Smooth muscle cell (in vitro differentiated cells): ENCODE data around the gene DPP8. TPM values are rescaled to one million over a fixed set of nuclear protein-coding genes. Genes with fewer than 3 reads are reported as not detected.
"Not testable (repeated sequence)": the region's sequence is repeated elsewhere in the genome, so short reads cannot be mapped to it uniquely, and the experiment has no call there.

Experiments used
- DNase-seq: peaks from one replicate; lab custom pipeline; 2025; ENCODE audit not compliant: unreplicated experiment; lab: John Stamatoyannopoulos, UW
- H2AFZ ChIP-seq: fragments of 200-600 bp; sonication (generic); 2 replicates; pipeline ENCODE4 v1.6.0; 2016; ENCODE audit warnings: antibody characterized with exemption, low read depth, mild to moderate bottlenecking
- H3F3A ChIP-seq: fragments of 200-600 bp; sonication (generic); 2 replicates; pipeline ENCODE4 v1.6.0; 2017; ENCODE audit warnings: antibody characterized with exemption, low read depth
- H3K27ac ChIP-seq: fragments of 200-600 bp; sonication (generic); 2 replicates; pipeline ENCODE4 v1.5.1; 2016; ENCODE audit warnings: low read depth, mild to moderate bottlenecking
- H3K27me3 ChIP-seq: fragments of 200-600 bp; sonication (generic); 2 replicates; pipeline ENCODE4 v1.6.1; 2016; ENCODE audit warnings: low read depth, mild to moderate bottlenecking
- H3K36me3 ChIP-seq: fragments of 200-600 bp; sonication (generic); 2 replicates; pipeline ENCODE4 v1.5.1; 2016; ENCODE audit warnings: low read depth
- H3K4me1 ChIP-seq: fragments of 200-600 bp; sonication (generic); 2 replicates; pipeline ENCODE4 v1.5.1; 2016; ENCODE audit warnings: low read depth
- H3K4me2 ChIP-seq: fragments of 200-600 bp; sonication (generic); 2 replicates; pipeline ENCODE4 v1.6.0; 2016; ENCODE audit warnings: mild to moderate bottlenecking
- H3K4me3 ChIP-seq: fragments of 200-600 bp; sonication (generic); 2 replicates; pipeline ENCODE4 v1.5.1; 2016; ENCODE audit warnings: mild to moderate bottlenecking
- H3K79me2 ChIP-seq: fragments of 200-600 bp; sonication (generic); 2 replicates; pipeline ENCODE4 v1.6.0; 2016; ENCODE audit warnings: low read depth, mild to moderate bottlenecking
- H3K9ac ChIP-seq: fragments of 200-600 bp; sonication (generic); 2 replicates; pipeline ENCODE4 v1.6.0; 2016; ENCODE audit warnings: low read depth
- H3K9me3 ChIP-seq: fragments of 200-600 bp; sonication (generic); replicated peaks from 2 replicates; pipeline ENCODE4 v1.5.1; 2016; ENCODE audit warnings: low read depth
- H4K20me1 ChIP-seq: fragments of 200-600 bp; sonication (generic); 2 replicates; pipeline ENCODE4 v1.6.0; 2016; ENCODE audit warnings: low read depth
- WGBS: methylation state at CpG from one replicate; pipeline ENCODE4 v1.1.7; 2016; ENCODE audit warnings: low lambda C conversion rate; 5-methylcytosine and 5-hydroxymethylcytosine counted together
- polyA plus RNA-seq: library from polyadenylated mRNA; unstranded; fragments of >200 nt; fragmentation: Nextera tagmentation; extraction: Ambion mirVana; gene quantifications from 2 replicates; pipeline ENCODE4 v1.2.1, GENCODE V29; 2016
- total RNA-seq: library from RNA; depleted of rRNA; stranded (reverse); fragments of >200 nt; gene quantifications from 2 replicates; pipeline ENCODE4 v1.2.3, GENCODE V29; 2014
- TF ChIP-seq, protein P1 (sequence below): fragments of 200-600 bp; sonication (generic); IDR thresholded peaks from 2 replicates; pipeline ENCODE4 v1.5.1; 2017; ENCODE audit warnings: borderline replicate concordance, mild to moderate bottlenecking, antibody characterized with exemption; ENCODE audit not compliant: insufficient read depth, poor library complexity, severe bottlenecking

Gene DPP8
- total and polyA plus RNA-seq, 2 experiments from 2014 or later: 30.2 to 30.8 TPM

- Histone ChIP-seq H2AFZ (no peak overlapping the region), H3K4me3 (no peak overlapping the region), H3K9ac (no peak overlapping the region), H3K36me3 (no peaks in the 10 kb centered on the region), H3F3A (no peaks in the 10 kb centered on the region), H3K4me1 (no peaks in the 10 kb centered on the region), H3K27ac (no peak overlapping the region), H4K20me1 (peaks cover 56% of the 10 kb centered on the region), H3K9me3 (no peaks in the 10 kb centered on the region), H3K27me3 (no peaks in the 10 kb centered on the region), H3K79me2 (peaks cover 28% of the 10 kb centered on the region), H3K4me2 (no peak overlapping the region)
- TF ChIP-seq, protein P1, sequence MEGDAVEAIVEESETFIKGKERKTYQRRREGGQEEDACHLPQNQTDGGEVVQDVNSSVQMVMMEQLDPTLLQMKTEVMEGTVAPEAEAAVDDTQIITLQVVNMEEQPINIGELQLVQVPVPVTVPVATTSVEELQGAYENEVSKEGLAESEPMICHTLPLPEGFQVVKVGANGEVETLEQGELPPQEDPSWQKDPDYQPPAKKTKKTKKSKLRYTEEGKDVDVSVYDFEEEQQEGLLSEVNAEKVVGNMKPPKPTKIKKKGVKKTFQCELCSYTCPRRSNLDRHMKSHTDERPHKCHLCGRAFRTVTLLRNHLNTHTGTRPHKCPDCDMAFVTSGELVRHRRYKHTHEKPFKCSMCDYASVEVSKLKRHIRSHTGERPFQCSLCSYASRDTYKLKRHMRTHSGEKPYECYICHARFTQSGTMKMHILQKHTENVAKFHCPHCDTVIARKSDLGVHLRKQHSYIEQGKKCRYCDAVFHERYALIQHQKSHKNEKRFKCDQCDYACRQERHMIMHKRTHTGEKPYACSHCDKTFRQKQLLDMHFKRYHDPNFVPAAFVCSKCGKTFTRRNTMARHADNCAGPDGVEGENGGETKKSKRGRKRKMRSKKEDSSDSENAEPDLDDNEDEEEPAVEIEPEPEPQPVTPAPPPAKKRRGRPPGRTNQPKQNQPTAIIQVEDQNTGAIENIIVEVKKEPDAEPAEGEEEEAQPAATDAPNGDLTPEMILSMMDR: no peak
- 91% methylated on average over 2 of the region's 2 CpGs for WGBS
- no peak for DNase-seq
Observed at GRCh38 chr15:65551183-65551582, 33.7 kb upstream of the DPP8 start.

GRCh38 chr15:65550681-65551098 lies 33.2 kb upstream of the DPP8 start:
- Histone ChIP-seq H3K4me1 (no peaks in the 10 kb centered on the region), H3F3A (no peaks in the 10 kb centered on the region), H4K20me1 (peaks cover 60% of the 10 kb centered on the region), H3K27me3 (no peaks in the 10 kb centered on the region), H3K4me3 (no peak overlapping the region), H3K4me2 (no peak overlapping the region), H2AFZ (no peak overlapping the region), H3K27ac (no peak overlapping the region), H3K36me3 (no peaks in the 10 kb centered on the region), H3K79me2 (peaks cover 32% of the 10 kb centered on the region), H3K9me3 (no peaks in the 10 kb centered on the region), H3K9ac (no peak overlapping the region)
- no peak for DNase-seq
- WGBS: 68% methylated on average over 3 of the region's 3 CpGs
- TF ChIP-seq, protein P1: no peak

DNA sequence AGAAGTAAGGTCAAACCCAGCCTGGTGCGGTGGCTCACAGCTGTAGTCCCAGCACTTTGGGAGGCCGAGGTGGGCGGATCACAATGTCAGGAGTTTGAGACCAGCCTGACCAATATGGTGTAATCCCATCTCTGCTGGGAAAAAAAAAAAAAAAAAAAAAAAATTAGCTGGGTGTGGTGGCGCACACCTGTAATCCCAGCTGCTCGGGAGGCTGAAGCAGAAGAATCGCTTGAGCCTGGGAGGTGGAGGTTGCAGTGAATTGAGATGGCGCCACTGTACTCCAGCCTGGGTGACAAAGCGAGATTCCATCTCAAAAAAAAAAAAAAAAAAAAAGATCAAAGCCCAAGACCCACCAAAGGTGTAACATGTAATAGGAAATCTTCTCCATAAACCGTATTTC lies 31.8 kb upstream of the DPP8 start:
- H4K20me1 ChIP-seq: peaks cover 66% of the 10 kb centered on the region
- peaks cover 44% of the 10 kb centered on the region for H3K79me2 ChIP-seq
- not testable (repeated sequence) for H3K27ac ChIP-seq, H3K4me2 ChIP-seq, H3K27me3 ChIP-seq, H2AFZ ChIP-seq, DNase-seq, H3K9me3 ChIP-seq, H3K4me3 ChIP-seq, H3K36me3 ChIP-seq, H3F3A ChIP-seq, H3K4me1 ChIP-seq, H3K9ac ChIP-seq
- WGBS: 98% methylated on average over 9 of the region's 9 CpGs

DNA sequence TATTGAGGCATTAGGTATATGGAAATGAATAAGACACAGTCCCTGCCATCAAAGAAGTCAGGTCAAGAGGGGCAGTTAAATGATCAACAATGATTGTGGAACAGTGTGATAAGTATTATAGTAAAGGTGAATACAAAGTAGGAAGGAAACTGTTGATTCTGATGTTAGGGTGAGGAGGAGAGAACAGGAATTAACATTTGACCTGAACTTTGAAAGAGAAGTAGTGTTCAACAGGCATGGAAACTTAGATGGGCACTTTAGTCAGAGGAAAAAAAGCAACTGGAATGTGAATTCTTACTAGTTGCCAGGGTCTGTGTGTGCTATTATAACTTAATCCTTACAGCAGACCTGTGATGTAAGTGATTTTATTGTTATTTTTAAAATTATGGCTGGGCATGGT lies 30.4 kb upstream of the DPP8 start:
- H3K4me3 ChIP-seq: no peak overlapping the region
- peaks cover 58% of the 10 kb centered on the region for H3K79me2 ChIP-seq
- no peak for DNase-seq
- no peak overlapping the region for H3K9ac ChIP-seq
- H3K27me3 ChIP-seq: no peaks in the 10 kb centered on the region
- H3K9me3 ChIP-seq: no peaks in the 10 kb centered on the region
- H3F3A ChIP-seq: no peaks in the 10 kb centered on the region
- TF ChIP-seq, protein P1: no peak
- no peak overlapping the region for H3K4me2 ChIP-seq
- no peak overlapping the region for H2AFZ ChIP-seq
- no peak overlapping the region for H3K27ac ChIP-seq
- peaks cover 80% of the 10 kb centered on the region for H4K20me1 ChIP-seq
- H3K36me3 ChIP-seq: no peaks in the 10 kb centered on the region
- H3K4me1 ChIP-seq: no peaks in the 10 kb centered on the region
